Panc1 (cell line): Measurements from ENCODE around the gene CLSTN2.

ENCODE experiments used
- POLR2AphosphoS5 ChIP-seq: IDR thresholded peaks from 2 replicates; pipeline ENCODE4 v1.6.1; 2012; ENCODE audit warnings: mild to moderate bottlenecking, low read depth, low read length, moderate library complexity
- REST ChIP-seq, 2 experiments: IDR thresholded peaks; 2 replicates each; pipeline ENCODE4 v1.6.1; 2011 to 2012; ENCODE audit warnings: low read depth in 2 of 2, control low read depth in 1 of 2, low read length in 1 of 2, mild to moderate bottlenecking in 1 of 2, moderate library complexity in 1 of 2; ENCODE audit not compliant: insufficient read depth in 1 of 2
- SIN3A ChIP-seq: IDR thresholded peaks from 2 replicates; pipeline ENCODE4 v1.6.1; 2012; ENCODE audit warnings: low read depth, mild to moderate bottlenecking, low read length, moderate library complexity, borderline replicate concordance; ENCODE audit not compliant: insufficient read depth
- TCF7L2 ChIP-seq: IDR thresholded peaks from 2 replicates; pipeline ENCODE4 v1.6.1; 2011; ENCODE audit warnings: mild to moderate bottlenecking, low read depth, low read length, inconsistent platforms
- TF ChIP-seq, protein P1 (sequence below): fragments of 450-650 bp; IDR thresholded peaks from 2 replicates; pipeline ENCODE4 v1.5.1; 2017; ENCODE audit warnings: mild to moderate bottlenecking

DNA sequence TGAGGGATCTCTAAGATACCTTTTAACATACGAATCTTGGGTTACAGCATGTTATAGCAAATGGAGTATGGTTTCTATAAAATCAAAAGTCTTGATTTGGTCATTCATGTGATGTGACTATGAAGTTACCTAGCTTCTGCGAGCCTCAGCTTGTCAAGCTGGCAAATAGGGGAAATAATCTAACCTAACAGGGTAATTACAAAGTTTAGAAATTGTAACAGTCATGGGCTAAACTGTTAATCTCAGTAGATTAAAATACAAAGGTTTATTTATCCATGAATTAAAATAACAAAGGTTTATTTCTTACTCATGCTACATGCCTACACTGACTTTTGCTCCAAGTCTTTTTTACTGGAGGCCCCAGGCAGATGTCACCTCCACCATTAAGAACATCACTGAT is 359.1 kb downstream of the CLSTN2 start:
- TF ChIP-seq, protein P1, sequence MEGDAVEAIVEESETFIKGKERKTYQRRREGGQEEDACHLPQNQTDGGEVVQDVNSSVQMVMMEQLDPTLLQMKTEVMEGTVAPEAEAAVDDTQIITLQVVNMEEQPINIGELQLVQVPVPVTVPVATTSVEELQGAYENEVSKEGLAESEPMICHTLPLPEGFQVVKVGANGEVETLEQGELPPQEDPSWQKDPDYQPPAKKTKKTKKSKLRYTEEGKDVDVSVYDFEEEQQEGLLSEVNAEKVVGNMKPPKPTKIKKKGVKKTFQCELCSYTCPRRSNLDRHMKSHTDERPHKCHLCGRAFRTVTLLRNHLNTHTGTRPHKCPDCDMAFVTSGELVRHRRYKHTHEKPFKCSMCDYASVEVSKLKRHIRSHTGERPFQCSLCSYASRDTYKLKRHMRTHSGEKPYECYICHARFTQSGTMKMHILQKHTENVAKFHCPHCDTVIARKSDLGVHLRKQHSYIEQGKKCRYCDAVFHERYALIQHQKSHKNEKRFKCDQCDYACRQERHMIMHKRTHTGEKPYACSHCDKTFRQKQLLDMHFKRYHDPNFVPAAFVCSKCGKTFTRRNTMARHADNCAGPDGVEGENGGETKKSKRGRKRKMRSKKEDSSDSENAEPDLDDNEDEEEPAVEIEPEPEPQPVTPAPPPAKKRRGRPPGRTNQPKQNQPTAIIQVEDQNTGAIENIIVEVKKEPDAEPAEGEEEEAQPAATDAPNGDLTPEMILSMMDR: no peak
- TF ChIP-seq POLR2AphosphoS5: no peak
- TF ChIP-seq REST (IDR thresholded peaks at IDR 0.05; ENCODE audit: insufficient read depth in 1 of 2, low read depth in 2 of 2, low read length in 1 of 2): no peak
- TF ChIP-seq SIN3A: no peak
- no peak for TF ChIP-seq TCF7L2
